OCI-LY3 (cell line): Measurements from ENCODE around the gene STYXL1.
A peak's percentile ranks its signal among the peaks of the same experiment; 100 is the strongest.
"Not testable (repeated sequence)": the region's sequence is repeated elsewhere in the genome, so short reads cannot be mapped to it uniquely, and the experiment has no call there.

Experiments used
- H2AFZ ChIP-seq: fragments of 200-600, 300-600 bp; shearing (Covaris generic); 2 replicates; pipeline ENCODE4 v1.6.0; 2014; ENCODE audit warnings: antibody characterized with exemption, low read depth, low read length
- H3K27ac ChIP-seq: fragments of 200-600, 300-600 bp; sonication (generic); 2 replicates; pipeline ENCODE4 v1.5.1; 2014; ENCODE audit warnings: mild to moderate bottlenecking, low read length, moderate library complexity, mixed read lengths
- H3K27me3 ChIP-seq: fragments of 200-600, 300-600 bp; sonication (generic); 2 replicates; pipeline ENCODE4 v1.6.1; 2014; ENCODE audit warnings: low read depth, low read length, mixed read lengths
- H3K36me3 ChIP-seq: fragments of 200-600, 300-600 bp; sonication (generic); replicated peaks from 2 replicates; pipeline ENCODE3; 2014; ENCODE audit warnings: low read depth, low read length, mixed read lengths
- H3K4me1 ChIP-seq: fragments of 300-600, 200-600 bp; sonication (generic); 2 replicates; pipeline ENCODE4 v1.6.1; 2014; ENCODE audit warnings: low read length, mixed read lengths
- H3K4me2 ChIP-seq: fragments of 200-600, 300-600 bp; sonication (generic); 2 replicates; pipeline ENCODE4 v1.6.1; 2014; ENCODE audit warnings: low read length, mixed read lengths
- H3K4me3 ChIP-seq: fragments of 300-600, 200-600 bp; sonication (generic); 2 replicates; pipeline ENCODE4 v1.5.1; 2014; ENCODE audit warnings: antibody characterized with exemption, mild to moderate bottlenecking, low read length, moderate library complexity
- H3K79me2 ChIP-seq: fragments of 300-600, 200-600 bp; shearing (Covaris generic); 2 replicates; pipeline ENCODE4 v1.6.1; 2014; ENCODE audit warnings: mild to moderate bottlenecking, low read length, mixed read lengths
- H3K9ac ChIP-seq: fragments of 300-600, 200-600 bp; shearing (Covaris generic); 2 replicates; pipeline ENCODE4 v1.6.0; 2014; ENCODE audit warnings: mild to moderate bottlenecking, low read length, moderate library complexity
- H3K9me3 ChIP-seq: fragments of 200-600, 300-600 bp; shearing (Covaris generic); 2 replicates; pipeline ENCODE4 v1.6.1; 2014; ENCODE audit warnings: low read length, mixed read lengths; ENCODE audit not compliant: insufficient read depth
- H4K20me1 ChIP-seq: fragments of 200-600, 300-600 bp; sonication (generic); 2 replicates; pipeline ENCODE4 v1.6.1; 2016; ENCODE audit warnings: low read length, mixed read lengths; ENCODE audit not compliant: insufficient read depth
- EZH2phosphoT487 ChIP-seq: fragments of 200-600 bp; shearing (Covaris generic); IDR thresholded peaks from 2 replicates; pipeline ENCODE4 v1.6.1; 2018; ENCODE audit warnings: antibody characterized with exemption, mixed run types, low read depth
- TF ChIP-seq, protein P1 (sequence below): fragments of 200-600, 300-600 bp; sonication (generic); IDR thresholded peaks from 2 replicates; pipeline ENCODE4 v1.5.1; 2014; ENCODE audit warnings: antibody characterized with exemption, low read length, low read depth

The STYXL1 gene

GRCh38 chr7:76022026-76022780 lies 25.6 kb downstream of the STYXL1 start:
- Histone ChIP-seq H3K27me3 (no peaks in the 10 kb centered on the region), H3K4me1 (no peaks in the 10 kb centered on the region), H3K36me3 (peaks cover 4% of the 10 kb centered on the region), H3K27ac (no peak overlapping the region), H3K4me2 (no peak overlapping the region), H4K20me1 (no peaks in the 10 kb centered on the region), H3K9ac (no peak overlapping the region), H3K4me3 (no peak overlapping the region), H3K79me2 (no peaks in the 10 kb centered on the region), H3K9me3 (no peaks in the 10 kb centered on the region), H2AFZ (no peak overlapping the region)
- TF ChIP-seq, protein P1, sequence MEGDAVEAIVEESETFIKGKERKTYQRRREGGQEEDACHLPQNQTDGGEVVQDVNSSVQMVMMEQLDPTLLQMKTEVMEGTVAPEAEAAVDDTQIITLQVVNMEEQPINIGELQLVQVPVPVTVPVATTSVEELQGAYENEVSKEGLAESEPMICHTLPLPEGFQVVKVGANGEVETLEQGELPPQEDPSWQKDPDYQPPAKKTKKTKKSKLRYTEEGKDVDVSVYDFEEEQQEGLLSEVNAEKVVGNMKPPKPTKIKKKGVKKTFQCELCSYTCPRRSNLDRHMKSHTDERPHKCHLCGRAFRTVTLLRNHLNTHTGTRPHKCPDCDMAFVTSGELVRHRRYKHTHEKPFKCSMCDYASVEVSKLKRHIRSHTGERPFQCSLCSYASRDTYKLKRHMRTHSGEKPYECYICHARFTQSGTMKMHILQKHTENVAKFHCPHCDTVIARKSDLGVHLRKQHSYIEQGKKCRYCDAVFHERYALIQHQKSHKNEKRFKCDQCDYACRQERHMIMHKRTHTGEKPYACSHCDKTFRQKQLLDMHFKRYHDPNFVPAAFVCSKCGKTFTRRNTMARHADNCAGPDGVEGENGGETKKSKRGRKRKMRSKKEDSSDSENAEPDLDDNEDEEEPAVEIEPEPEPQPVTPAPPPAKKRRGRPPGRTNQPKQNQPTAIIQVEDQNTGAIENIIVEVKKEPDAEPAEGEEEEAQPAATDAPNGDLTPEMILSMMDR: no peak
- TF ChIP-seq EZH2phosphoT487: no peak

GRCh38 chr7:76020031-76020714 lies 27.6 kb downstream of the STYXL1 start:
- H3K9ac ChIP-seq: no peak overlapping the region
- H3K79me2 ChIP-seq: no peaks in the 10 kb centered on the region
- H2AFZ ChIP-seq: no peak overlapping the region
- no peak overlapping the region for H3K4me3 ChIP-seq
- H3K9me3 ChIP-seq: no peaks in the 10 kb centered on the region
- no peak overlapping the region for H3K4me2 ChIP-seq
- TF ChIP-seq, protein P1: peak; percentile 94
- TF ChIP-seq EZH2phosphoT487: no peak
- H3K4me1 ChIP-seq: no peaks in the 10 kb centered on the region
- no peak overlapping the region for H3K27ac ChIP-seq
- H3K36me3 ChIP-seq: peaks cover 4% of the 10 kb centered on the region
- H3K27me3 ChIP-seq: no peaks in the 10 kb centered on the region
- H4K20me1 ChIP-seq: no peaks in the 10 kb centered on the region

DNA sequence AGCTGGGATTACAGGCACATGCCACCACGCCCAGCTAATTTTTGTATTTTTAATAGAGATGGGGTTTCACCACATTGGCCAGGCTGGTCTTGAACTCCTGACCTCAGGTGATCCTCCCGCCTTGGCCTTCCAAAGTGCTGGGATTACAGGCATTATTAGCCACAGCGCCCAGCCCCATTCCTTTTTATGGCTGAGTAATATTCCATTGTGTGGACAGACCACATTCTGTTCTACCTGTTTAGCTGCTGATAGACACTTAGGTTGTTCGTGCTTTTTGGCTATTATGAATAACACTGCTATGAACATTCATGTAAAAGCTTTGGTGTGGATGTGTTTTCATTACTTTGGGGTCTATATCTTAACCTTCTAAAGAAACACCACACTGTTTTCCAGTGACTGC lies 29.3 kb downstream of the STYXL1 start:
- not testable (repeated sequence) for H3K36me3 ChIP-seq, H3K4me2 ChIP-seq, H3K9me3 ChIP-seq

DNA sequence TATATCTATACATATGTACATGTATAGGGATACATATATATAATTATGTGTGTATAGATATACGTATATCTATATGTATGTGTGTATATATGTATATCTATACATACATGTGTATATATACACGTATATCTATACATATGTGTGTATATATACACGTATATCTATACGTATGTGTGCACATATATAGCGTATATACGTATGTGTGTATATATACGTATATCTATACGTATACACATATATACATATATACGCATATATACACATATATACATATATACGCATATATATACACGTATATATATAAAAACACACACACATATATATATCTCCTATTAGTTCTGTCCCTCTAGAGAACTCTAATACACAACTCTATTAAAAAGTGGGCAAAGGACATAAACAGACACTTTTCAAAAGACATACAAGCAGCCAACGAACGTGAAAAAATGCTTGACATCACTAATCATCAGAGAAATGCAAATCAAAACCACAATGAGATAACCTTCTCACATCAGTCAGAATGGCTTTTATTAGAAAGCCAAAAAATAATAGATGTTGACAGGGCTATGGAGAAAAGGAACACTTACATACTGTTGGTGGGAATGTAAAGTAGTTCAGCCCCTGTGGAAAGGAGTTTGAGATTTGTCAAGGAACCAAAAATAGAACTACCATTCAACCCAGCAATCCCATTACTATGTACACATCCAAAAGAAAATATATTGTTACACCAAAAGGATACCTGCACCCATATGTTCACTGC lies 31.4 kb downstream of the STYXL1 start:
- Histone ChIP-seq H3K27me3 (no peaks in the 10 kb centered on the region), H3K4me3 (no peak overlapping the region), H3K9ac (no peak overlapping the region), H3K4me1 (no peaks in the 10 kb centered on the region), H2AFZ (no peak overlapping the region), H4K20me1 (no peaks in the 10 kb centered on the region), H3K4me2 (no peak overlapping the region), H3K27ac (no peak overlapping the region), H3K36me3 (no peaks in the 10 kb centered on the region), H3K79me2 (no peaks in the 10 kb centered on the region), H3K9me3 (no peaks in the 10 kb centered on the region)
- no peak for TF ChIP-seq EZH2phosphoT487
- TF ChIP-seq, protein P1: no peak

More for the DNA sequence above, 29.3 kb downstream of the STYXL1 start:
- not testable (repeated sequence) for H3K9ac ChIP-seq, H4K20me1 ChIP-seq, H3K27me3 ChIP-seq, H2AFZ ChIP-seq, H3K4me1 ChIP-seq, H3K27ac ChIP-seq, H3K4me3 ChIP-seq, H3K79me2 ChIP-seq
